Fibroblast of pulmonary artery (primary cell): ENCODE results near the gene LENG1.

ENCODE experiments used
- DNase-seq: peaks from one replicate; pipeline ENCODE4 v3.0.0-alpha.2; 2010; ENCODE audit warnings: low read depth
- H3K4me3 ChIP-seq: replicated peaks from 2 replicates; pipeline ENCODE4 v1.5.1; 2011; ENCODE audit warnings: low read depth, mild to moderate bottlenecking, control low read depth, low read length, moderate library complexity
- CTCF ChIP-seq: IDR thresholded peaks from 2 replicates; pipeline ENCODE4 v1.5.1; 2011; ENCODE audit warnings: mild to moderate bottlenecking, control low read depth, low read length, inconsistent platforms; ENCODE audit errors: missing control alignments

The LENG1 gene

GRCh38 chr19:54129617-54129996 lies 29.9 kb downstream of the LENG1 start:
- H3K4me3 ChIP-seq = no peak overlapping the region
- no peak for TF ChIP-seq CTCF
- DNase-seq = no peak

GRCh38 chr19:54128796-54129616 lies 30.5 kb downstream of the LENG1 start:
- no peak overlapping the region for H3K4me3 ChIP-seq
- no peak for DNase-seq
- TF ChIP-seq CTCF = no peak

GRCh38 chr19:54128441-54128725 lies 31.1 kb downstream of the LENG1 start:
- no peak for DNase-seq
- H3K4me3 ChIP-seq = no peak overlapping the region
- TF ChIP-seq CTCF = no peak

- no peak overlapping the region for H3K4me3 ChIP-seq
- TF ChIP-seq CTCF = no peak
- DNase-seq = no peak
Observed at GRCh38 chr19:54127688-54128440, 31.7 kb downstream of the LENG1 start.

GRCh38 chr19:54125713-54126112 lies 33.8 kb downstream of the LENG1 start:
- DNase-seq = no peak
- H3K4me3 ChIP-seq = no peak overlapping the region
- TF ChIP-seq CTCF = no peak

- TF ChIP-seq CTCF = no peak
- no peak for DNase-seq
Observed at GRCh38 chr19:54124393-54124792, 35.1 kb downstream of the LENG1 start.

More at GRCh38 chr19:54124393-54124792, 35.1 kb downstream of the LENG1 start:
- H3K4me3 ChIP-seq = no peak overlapping the region
